Nucleus accumbens (tissue), 56 donors: Measurements from ENCODE around the gene PIM1.
A peak's percentile ranks its signal among the peaks of the same experiment; 100 is the strongest.
"Not testable (repeated sequence)": the region's sequence is repeated elsewhere in the genome, so short reads cannot be mapped to it uniquely, and the experiment has no call there.

Source experiments
- DNase-seq, 56 donors: peaks; one replicate each; lab custom pipeline; 2025; lab: John Stamatoyannopoulos, UW

The PIM1 gene

DNA sequence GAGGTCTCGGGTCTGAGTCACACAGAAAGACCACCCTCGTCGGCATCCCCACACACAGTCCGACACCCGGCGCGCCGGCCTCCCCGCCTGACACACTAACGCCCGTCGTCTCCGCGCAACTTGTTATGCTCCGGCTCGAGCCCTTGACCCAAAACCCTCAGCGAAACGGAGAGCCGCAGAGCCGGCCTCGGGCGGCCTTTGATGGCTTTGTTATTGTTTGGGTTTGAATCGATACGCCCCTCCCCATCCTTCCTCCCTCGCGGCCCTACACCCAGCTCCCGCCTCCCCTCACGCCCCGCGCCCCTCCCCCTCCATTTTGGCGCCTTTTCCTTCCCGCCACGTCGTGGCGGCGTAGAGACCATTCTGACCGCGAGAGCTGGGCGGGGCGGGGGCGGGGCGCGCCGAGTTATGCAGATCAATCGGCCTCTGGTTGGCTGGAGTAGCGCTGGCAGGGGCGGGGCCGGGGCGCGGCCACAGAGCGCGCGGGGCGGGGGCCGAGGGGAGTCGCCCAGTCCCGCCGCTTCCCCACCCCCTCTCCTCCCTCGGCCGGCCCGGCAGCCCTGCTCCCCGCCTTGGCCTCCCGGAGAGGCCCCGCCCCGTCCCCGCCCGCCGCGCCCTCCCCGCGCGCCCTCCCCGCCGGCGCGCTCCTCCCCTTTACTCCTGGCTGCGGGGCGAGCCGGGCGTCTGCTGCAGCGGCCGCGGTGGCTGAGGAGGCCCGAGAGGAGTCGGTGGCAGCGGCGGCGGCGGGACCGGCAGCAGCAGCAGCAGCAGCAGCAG lies at the start of gene PIM1:
Gene PIM1 (plus strand): TSS at position 657 of the 777 bp plus-strand sequence. CDS start 424 bp downstream, outside the sequence.
- peak; percentile 77 to 100 (median 98) for DNase-seq

DNA sequence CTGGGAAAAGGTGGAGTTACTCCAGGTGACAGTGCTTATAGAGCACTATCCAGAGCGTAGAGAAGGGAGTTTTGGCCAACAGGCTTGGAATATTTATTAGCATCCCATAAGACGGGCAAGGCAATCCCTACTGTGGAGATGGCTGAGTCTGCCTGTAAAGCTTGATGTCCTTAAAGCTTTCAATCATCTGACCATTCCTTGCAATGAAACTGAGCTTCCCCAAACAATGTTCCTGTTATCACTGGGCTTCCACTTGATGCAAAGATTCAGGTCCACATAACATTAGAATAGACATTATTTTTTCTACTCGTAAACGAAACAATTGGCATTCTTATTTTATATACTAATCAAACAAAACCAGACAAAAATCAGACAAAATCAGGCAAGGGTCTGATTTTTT lies 48.4 kb upstream of the PIM1 start:
- DNase-seq = no peak

DNA sequence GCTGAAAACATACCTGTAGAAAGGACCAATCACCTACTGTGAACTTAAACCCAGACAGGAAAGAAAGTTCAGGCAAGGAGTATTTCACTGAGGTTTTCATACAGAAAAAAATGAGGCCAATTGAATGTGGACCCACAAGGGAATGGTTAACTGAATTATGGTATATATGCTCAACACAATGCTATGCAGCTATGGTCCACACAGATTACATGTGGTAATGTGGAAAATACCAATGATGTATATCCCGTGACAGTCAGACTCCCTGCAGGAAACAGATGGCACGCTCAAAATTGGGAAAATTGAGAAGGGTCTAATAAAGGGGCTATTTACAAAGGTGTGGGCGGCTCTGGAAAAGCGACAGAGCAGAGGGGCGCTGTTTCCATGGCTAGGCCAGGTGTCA lies 47.1 kb upstream of the PIM1 start:
- no peak for DNase-seq

DNA sequence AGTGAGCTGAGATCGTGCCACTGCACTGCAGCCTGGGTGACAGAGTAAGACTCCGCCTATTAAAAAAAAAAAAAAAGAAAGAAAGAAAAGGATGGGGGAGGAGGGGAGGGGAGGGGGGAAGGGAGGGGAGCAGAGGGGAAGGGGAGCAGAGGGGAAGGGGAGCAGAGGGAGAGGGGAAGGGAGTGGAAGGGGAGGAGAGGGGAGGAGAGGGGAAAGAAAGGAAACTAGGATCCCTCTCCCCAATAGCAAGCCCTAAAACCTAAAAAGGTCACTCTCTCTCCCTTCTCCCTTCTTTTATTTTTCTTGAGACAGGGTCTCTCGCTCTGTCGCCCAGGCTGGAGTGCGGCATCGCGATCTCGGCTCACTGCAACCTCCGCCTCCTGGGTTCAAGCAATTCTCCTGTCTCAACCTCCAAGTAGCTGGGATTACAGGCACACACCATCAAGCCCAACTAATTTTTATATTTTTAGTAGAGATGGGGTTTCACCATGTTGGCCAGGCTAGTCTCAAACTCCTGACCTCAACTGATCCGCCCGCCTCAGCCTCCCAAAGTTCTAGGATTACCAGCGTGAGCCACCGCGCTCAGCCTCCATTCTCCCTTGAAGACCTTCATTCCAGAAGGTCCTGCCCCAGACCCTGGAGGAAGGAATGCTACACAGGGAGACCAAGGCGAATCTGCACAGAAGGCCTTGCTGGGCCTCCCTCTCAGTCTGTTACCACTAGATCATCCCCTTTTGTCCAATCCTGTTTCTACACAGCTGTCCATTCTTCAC lies 45.8 kb upstream of the PIM1 start:
- no peak for DNase-seq

DNA sequence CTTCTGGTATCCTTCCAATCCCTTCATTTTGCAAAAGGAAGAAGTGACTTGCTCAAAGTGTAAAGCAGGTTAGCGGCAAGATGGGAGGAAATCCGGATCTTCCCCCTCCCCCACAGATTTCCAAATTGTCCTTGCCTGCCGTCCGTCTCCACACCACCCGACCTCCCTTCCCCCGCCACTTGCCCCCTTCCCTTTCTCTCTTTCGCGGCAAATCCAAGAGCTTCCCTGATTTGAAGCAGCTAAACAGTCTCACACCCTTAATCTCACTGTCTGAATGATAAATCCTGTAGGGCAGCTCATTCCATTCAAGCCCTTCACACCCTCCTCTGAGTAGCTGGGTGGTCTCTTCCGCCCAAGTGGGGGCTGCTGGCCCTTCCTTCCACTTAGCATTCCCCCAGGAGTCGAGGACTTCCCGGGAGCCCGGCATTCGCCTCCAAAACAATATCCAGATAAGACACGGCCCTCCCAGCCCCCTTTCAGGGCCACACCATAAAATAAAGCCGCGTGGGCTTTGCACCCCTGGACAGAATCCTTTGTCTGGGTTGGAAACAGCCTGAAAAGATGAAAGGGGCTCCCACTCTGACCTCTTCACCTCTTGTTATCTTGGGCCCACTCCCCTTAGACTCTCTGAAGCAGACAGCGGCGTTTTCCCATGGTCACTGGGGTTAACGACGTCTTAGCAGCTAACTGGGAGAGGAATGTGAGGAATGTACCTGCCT lies 44.0 kb upstream of the PIM1 start:
- DNase-seq = no peak

DNA sequence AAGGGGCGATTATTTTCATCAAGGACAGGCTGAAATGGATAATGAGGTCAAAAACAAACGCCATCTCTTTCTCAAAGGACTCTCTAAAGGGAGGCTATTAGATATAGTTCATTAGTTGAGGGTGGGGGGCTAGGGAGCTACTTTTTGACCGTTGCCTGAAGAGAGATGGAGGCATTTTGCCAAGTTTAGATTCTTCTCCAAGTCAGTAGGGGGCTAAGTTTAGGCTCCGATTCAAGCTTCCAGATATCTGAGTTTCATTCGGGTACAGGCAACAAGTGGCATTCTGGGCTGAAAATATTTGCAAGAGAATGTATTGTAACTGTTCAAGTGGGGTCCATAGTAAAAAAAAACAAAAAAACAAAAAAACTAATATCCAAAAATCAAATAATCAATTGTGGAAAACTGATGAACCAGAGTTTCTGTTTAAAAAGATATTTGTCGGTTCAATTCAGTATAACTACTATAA lies 43.4 kb upstream of the PIM1 start:
- DNase-seq = no peak

DNA sequence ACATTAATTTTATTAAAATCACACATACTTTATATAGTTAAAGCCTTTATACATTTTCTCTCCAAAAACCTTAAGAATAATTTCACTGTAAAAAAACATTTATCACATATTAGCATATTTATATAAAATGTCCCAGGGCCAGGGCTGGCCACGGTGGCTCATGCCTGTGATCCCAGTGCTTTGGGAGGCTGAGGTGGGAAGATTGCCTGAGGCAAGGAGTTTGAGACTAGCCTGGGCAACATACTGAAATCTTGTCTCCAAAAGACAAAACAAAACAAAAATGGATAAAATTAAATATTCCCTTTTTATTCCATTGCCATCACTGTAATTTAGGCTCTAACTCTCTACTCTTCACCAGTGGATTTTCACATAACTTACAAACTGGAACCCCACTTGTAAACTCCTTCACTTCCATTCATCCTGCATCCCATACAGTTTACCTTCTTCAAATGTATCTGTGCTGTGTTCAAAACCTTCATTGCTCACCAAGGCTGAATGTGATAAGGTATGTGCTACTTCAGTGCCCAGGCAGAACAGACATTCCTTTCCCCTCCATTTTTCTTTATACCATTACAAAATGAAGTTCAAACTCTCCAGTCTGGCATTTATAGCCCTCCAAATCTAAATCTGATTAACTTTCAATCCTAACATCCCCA lies 42.9 kb upstream of the PIM1 start:
- no peak for DNase-seq

DNA sequence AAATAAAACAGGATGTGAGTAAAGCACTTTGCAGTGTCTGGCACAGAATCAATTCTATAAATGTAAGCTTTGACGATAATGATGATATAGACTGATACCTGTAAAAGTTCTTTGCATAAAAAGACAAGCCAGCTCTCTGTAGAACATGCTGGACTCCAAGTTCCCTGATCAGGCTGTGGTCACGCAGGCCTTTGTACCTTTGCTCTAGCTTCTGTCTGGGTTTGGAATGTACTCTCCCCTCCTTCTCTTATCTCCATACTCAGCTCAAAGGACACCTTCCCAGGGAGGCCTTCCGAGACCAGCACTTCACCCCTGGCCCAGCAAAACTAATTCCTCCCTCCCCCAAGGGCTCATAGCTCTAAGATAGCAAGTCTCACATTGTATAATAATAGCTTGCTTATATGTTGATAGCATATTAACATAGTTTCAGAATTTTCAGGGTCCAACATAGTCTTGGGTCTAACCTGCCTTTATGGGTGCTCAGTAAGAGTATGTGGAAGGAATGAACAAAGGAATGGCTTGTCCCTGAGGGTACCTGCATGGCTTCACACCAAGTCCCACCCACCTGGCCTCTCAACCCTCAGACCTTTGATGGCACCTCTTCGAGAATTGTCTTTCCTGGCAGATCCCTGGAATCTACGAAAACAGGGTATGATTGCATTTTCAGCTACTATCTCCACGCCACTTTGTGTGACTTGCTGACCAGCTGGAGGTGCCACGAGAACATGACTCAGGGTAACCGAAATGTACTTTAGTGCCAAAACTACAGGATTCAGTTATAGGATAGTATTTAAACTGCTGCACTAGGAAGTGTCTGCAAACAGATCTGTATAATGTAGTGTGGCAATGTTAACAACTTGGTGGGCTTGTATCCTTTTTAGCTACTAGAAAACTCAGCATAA lies 41.7 kb upstream of the PIM1 start:
- DNase-seq = no peak

DNA sequence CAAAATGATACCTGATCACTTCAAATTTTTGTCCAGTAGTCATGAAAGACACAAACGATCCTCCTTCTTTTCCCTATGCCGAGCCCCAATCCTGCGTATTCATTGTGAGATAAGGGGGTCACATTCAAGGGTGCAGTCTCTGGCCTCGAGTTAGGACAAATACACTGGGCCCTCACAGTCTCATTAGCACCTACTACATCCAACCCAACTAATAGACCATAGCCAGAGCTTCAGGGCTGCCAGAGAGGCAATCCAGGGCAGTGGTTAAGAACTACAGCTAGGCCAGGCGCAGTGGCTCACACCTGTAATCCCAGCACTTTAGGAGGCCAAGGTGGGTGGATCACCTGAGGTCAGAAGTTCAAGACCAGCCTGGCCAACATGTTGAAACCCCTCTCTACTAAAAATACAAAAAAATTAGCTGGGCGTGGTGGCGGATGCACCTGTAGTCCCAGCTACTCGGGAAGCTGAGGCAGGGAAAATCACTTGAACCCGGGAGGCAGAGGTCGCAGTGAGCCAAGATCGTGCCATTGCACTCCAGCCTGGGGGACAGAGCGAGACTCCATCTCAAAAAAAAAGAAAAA lies 41.0 kb upstream of the PIM1 start:
- not testable (repeated sequence) for DNase-seq

DNA sequence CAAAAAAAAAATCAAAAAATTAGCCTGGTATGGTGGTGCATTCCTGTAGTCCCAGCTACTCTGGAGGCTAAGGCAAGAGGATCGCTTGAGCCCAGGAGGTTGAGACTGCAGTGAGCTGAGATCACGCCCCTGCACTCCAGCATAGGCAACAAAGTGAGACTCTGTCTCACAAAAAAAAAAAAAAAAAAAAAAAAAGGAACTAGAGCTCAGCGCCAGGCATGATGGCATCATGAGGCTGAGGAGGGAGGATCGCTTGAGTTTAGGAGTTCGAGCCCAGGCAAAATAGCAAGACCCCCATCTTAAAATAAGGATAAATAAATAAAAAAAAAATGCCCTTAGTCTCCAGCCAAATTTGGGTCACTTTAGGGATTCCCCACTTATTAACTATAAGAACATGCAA lies 40.4 kb upstream of the PIM1 start:
- DNase-seq = no peak

DNA sequence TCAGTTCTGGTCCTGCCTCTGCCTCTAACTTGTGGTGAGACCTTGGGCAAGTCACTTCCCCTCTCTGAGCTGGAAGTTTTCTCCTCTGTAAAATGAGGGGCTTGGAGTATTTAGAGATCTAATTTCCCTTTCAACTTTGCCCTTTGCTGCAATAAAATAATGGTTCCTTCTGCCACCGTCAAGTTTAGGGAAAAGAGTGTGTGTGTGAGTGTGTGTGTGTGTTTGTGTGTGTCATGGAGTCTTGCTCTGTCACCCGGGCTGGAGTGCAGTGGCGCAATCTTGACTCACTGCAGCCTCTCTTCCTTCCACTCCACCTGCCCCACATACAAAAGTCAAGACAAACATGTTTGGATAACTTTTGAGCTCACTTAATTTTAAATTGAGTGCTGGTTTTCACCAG lies 39.2 kb upstream of the PIM1 start:
- no peak for DNase-seq

DNA sequence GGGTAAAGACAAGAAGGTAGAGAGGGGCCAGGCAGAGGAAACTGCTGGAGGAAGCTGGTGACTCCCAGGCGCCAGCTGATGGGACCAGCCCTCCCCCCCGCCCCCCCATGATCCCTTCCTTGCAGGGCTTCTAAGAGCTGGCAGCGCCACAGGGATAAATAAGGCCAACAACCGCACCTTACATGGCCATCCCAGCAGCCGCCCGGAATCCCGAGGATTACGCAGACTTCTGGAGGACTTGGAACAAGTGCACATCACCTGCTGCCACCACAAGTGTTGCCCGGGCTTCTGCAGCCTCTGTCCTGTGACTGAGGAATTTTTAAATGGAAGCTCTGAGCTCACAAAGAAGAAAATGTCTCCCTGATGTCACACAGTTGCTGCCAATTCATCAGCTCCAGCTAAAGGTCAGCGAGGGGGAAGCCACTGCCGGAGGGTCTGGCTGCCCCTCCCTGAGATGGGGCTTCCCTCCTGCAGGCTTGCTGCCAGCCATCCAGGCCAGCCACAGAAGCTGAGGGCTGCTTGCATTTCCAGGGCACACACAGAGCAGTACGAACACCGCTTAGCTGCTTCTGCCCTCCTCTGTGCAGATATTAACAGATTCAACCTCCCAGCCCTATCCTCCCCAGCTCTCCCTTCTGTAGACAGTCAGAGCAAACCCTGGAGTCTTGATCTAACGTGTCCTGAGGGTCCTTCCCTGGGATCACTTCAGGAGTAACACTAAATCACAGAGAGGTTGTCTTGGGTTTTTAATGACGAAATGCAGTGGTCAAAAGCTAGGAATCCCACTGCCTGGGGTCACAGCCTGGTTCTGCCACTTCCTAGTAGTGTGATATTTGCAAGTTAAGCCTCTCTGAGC lies 38.6 kb upstream of the PIM1 start:
- peak in 28 of 56 donors; percentile 4 to 67 (median 17) for DNase-seq

DNA sequence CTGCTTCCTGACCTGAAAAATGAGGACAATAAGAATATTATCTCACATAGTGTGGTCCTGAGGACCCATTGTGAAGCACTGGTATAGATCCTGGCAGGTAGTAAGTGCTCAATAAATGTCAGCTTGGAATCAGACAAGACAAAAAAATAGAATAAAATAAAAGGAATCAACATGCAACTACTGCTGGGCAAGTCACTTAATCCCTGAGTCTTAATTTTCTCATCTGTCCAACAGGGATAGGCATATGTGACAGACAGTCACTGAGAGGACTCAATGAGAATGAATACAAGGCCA lies 38.0 kb upstream of the PIM1 start:
- no peak for DNase-seq

DNA sequence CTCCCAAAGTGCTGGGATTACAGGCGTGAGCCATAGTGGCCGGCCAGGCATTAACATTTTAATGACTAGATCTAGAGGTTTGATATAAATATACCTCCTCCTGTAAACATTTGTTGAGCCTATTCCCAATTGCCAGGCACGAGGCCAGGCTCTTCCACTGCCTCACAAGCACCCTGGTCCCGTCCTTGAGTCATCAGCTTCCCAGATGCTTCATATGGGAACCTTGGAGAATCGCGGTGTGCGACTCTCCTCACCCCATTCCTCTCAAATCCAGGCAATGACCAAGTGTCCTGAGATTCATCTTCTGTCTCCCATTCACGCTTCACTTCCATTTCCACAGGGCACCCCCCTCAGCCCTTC lies 35.9 kb upstream of the PIM1 start:
- DNase-seq = no peak

DNA sequence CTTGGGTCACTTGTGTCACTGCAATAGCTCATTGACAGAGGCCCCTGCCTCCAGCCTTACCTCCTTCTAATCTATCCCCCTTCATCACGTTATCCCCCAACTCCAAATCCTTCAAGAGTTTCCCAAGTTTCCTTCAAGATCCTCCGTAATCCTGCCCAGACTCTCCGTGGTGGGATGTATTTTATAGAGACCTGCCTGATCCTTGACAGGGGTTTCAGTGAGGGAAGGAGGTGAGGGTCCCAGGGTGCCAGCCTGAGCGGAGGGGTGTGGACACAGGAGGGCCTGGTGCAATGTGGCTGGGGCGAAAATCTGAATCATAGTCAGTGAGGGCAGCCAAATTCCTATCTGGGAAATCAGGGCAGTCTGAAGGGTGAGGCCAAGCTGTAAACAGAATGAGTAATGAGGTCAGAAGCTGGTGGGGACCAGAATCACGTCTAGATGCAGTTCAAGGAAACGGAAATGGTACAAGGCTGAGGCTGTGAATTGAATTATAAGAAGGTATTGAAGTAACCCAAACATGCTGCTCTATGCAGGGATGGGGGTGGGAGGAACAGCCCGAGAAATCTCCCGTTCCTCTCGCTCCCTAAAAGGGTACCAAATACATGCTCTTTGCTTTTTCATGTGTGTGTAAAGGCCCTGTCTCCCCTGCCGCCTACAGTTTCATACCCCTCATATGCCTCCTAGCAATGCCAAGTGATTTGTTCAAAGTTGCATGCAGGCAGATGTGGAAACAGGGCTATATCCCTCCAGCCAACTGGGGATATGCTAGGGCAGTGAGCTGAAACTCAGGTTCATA lies 35.4 kb upstream of the PIM1 start:
- no peak for DNase-seq

DNA sequence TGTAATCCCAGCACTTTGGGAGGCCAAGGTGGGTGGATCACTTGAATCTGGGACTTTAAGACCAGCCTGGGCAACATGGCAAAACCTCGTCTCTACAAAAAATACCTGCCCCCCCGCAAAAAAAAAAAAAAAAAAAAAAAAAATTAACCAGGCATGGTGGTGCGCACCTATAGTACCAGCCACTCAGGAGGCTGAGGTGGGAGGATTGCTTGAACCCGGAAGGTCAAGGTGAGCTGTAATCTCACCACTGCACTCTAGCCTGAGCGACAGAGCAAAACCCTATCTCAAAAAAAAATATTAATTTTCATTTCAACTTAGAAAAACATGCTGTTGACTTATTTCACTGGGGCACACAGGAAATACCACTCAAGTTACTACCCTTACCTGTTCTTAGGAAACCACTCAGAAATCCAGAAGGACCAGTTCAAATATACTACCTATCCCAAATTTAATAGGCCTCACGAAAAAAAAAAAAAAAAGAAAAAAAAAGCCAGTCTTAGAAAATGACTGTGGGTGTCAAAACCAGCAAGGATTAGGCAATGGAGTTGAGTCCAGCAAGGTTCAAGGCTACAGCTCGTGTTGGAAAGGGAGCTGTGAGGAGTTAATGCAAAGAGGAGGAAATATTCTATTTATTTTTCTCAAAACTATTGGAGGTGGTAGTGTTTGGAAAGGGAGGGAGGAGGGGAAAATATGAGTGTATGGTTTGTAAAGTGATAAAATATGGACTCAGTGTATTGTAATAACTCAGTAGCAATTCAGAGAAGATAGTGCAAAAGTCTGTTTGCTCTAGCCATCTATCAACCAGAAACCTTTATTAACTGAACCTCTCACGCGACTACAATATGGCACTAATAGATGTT lies 33.9 kb upstream of the PIM1 start:
- DNase-seq = no peak

DNA sequence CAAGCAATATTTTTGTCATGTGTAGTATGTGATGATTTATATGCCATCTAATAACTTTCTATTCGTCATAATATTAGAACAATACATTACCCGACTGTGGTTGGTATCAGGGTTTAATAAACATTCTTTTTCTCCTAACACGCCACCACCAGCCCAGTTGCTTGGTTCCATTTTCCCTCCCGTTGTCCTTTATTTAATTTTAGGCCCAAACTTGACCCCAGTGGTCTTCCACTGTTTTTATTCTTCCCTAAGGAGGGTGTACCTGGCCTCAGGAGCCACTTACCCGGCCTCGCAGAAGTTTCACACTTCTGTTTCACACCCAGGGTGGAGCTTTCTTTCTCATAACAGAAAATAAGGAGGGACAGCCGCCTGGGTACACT lies 33.1 kb upstream of the PIM1 start:
- no peak for DNase-seq
